NCI-H1105 treated with DMSO at 0.1 percent for 48 hours (cell line): ENCODE data around the gene EIF2S3B.

Experiments
- DNase-seq: peaks from one replicate; lab custom pipeline; 2025; lab: John Stamatoyannopoulos, UW

EIF2S3B gene

GRCh38 chr12:10554756-10555481 lies 49.2 kb downstream of the EIF2S3B start:
- no peak for DNase-seq

- no peak for DNase-seq
Measured at GRCh38 chr12:10557329-10557728, 51.6 kb downstream of the EIF2S3B start.

- DNase-seq: peak; percentile 34
Measured at GRCh38 chr12:10557766-10558165, 52.1 kb downstream of the EIF2S3B start.
